Small intestine (tissue), 16 donors: ENCODE data around the gene SUCO. TPM values are rescaled to one million over a fixed set of nuclear protein-coding genes. Genes with fewer than 3 reads are reported as not detected.

Experiments
- DNase-seq, 2 donors: peaks; one replicate each; pipeline versions ENCODE4 v3.0.0 to v3.0.0-alpha.2; 2013
- FAIRE-seq: peaks from 2 replicates; lab custom pipeline; 2012; peaks lifted over from hg19 to GRCh38; lab: Jason Lieb, UNC
- H3K27ac ChIP-seq, 3 donors: one replicate each; pipeline ENCODE4 v1.5.1; 2013; ENCODE audit warnings: low read length in 2 of 3, mild to moderate bottlenecking in 2 of 3, control low read depth in 1 of 3, inconsistent platforms in 1 of 3, low read depth in 1 of 3, moderate library complexity in 1 of 3
- H3K27me3 ChIP-seq, 3 donors: one replicate each; pipeline ENCODE4 v1.6.1; 2013; ENCODE audit warnings: low read length in 3 of 3, inconsistent platforms in 1 of 3; ENCODE audit not compliant: control insufficient read depth in 3 of 3, insufficient read depth in 3 of 3
- H3K36me3 ChIP-seq, 3 donors: one replicate each; pipeline ENCODE4 v1.6.1; 2013; ENCODE audit warnings: low read length in 3 of 3, inconsistent platforms in 1 of 3, low read depth in 1 of 3, mild to moderate bottlenecking in 1 of 3, moderate library complexity in 1 of 3; ENCODE audit not compliant: control insufficient read depth in 3 of 3, insufficient read depth in 2 of 3
- H3K4me1 ChIP-seq, 3 donors: one replicate each; pipeline ENCODE4 v1.6.1; 2013; ENCODE audit warnings: low read length in 2 of 3, inconsistent platforms in 1 of 3, low read depth in 1 of 3, mild to moderate bottlenecking in 1 of 3, moderate library complexity in 1 of 3; ENCODE audit not compliant: control insufficient read depth in 3 of 3, insufficient read depth in 2 of 3
- H3K4me3 ChIP-seq, 3 donors: one replicate each; pipeline ENCODE4 v1.5.1; 2013; ENCODE audit warnings: low read length in 3 of 3, control low read depth in 1 of 3, inconsistent platforms in 1 of 3, low read depth in 1 of 3, mild to moderate bottlenecking in 1 of 3, moderate library complexity in 1 of 3
- H3K9me3 ChIP-seq, 2 donors: one replicate each; pipeline ENCODE4 v1.6.1; 2013; ENCODE audit warnings: low read depth in 1 of 2, low read length in 1 of 2; ENCODE audit not compliant: control insufficient read depth in 2 of 2, insufficient read depth in 1 of 2
- WGBS, 3 donors: extraction: QIAGEN DNeasy Blood & Tissue Kit; methylation state at CpG; one replicate each; pipeline ENCODE4 v1.1.7; 2013; 5-methylcytosine and 5-hydroxymethylcytosine counted together
- long read RNA-seq, 10 donors: transcript quantifications; one replicate each; lab custom pipeline, GENCODE V29; 2026
- polyA plus RNA-seq, 4 donors: library from polyadenylated mRNA; stranded (reverse) in 3 of 4; unstranded in 1 of 4; fragments of 200-250 nt in 3 of 4; fragments of 120-200 nt in 1 of 4; gene quantifications; one replicate each; pipeline versions ENCODE4 v1.2.1 to v1.2.3, GENCODE V29; 2013
- donor health status: healthy with polysubstance abuse.
- donor health status: control.
- donor health status: control.
- donor health status: Bipolar disorder and iron deficiency.
- donor health status: healthy.

Gene SUCO, protein sequence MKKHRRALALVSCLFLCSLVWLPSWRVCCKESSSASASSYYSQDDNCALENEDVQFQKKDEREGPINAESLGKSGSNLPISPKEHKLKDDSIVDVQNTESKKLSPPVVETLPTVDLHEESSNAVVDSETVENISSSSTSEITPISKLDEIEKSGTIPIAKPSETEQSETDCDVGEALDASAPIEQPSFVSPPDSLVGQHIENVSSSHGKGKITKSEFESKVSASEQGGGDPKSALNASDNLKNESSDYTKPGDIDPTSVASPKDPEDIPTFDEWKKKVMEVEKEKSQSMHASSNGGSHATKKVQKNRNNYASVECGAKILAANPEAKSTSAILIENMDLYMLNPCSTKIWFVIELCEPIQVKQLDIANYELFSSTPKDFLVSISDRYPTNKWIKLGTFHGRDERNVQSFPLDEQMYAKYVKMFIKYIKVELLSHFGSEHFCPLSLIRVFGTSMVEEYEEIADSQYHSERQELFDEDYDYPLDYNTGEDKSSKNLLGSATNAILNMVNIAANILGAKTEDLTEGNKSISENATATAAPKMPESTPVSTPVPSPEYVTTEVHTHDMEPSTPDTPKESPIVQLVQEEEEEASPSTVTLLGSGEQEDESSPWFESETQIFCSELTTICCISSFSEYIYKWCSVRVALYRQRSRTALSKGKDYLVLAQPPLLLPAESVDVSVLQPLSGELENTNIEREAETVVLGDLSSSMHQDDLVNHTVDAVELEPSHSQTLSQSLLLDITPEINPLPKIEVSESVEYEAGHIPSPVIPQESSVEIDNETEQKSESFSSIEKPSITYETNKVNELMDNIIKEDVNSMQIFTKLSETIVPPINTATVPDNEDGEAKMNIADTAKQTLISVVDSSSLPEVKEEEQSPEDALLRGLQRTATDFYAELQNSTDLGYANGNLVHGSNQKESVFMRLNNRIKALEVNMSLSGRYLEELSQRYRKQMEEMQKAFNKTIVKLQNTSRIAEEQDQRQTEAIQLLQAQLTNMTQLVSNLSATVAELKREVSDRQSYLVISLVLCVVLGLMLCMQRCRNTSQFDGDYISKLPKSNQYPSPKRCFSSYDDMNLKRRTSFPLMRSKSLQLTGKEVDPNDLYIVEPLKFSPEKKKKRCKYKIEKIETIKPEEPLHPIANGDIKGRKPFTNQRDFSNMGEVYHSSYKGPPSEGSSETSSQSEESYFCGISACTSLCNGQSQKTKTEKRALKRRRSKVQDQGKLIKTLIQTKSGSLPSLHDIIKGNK (N-terminal part only)
- 10 to 100 TPM; 11.4 to 46.0 (median 12.5) TPM for polyA plus RNA-seq
- long read RNA-seq, donor 1, result 0 reads
- long read RNA-seq, donor 2, result 0 reads
- long read RNA-seq, donor 3, result 0 reads
- long read RNA-seq, donor 4, result 0 reads
- long read RNA-seq, donor 5, partial matches to known transcripts, result 0 of 1 reads
- long read RNA-seq, donor 5, other reads (novel, unspliced or antisense), result 0 of 1 reads
- long read RNA-seq, donor 6, result 0 reads
- long read RNA-seq, donor 7, result 0 reads
- long read RNA-seq, donor 8, result 0 reads
- long read RNA-seq, donor 9, result 0 reads
- long read RNA-seq, donor 10, partial matches to known transcripts, result 6 of 8 reads
- long read RNA-seq, donor 10, other reads (novel, unspliced or antisense), result 0 of 8 reads

DNA sequence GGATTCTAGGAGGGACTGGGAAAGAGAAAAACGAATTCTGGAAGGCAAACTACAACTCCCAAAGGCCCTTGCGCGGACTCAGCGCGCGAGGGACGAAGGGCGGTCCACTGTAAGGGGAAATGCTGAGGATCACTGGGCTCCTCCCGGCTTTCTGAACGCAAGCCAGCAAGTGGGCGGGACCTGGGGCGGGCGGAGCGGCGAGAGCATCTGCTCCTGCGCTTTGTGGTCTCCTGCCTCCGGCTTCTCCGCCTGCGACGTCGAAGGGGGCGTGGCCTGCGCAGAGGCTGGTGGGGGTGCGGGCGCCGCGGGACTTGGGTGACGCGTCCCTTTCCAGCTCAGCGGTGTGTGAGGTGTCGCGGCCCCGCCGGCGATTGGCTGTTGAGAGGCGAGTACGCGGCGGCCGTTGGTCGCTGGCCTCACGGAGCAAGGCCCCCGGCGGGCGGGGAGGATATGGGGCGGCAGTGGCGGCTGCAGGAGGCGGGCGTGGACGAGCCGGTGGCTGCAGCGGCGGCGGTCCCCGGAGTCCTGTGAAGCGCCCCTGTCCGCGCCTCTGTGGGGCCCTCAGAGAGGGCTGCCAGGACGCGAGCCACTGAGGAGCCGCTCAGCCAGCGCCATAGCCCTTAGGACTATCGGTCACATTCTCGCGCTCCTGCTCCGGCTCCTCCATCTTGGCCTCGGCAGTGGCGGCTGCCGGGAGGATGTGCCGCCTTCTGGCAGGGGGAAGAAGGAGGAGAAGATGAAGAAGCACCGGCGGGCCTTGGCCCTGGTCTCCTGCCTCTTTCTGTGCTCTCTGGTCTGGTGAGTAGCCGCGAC, at the start of gene SUCO:
SUCO (plus strand) TSS at position 451 of the 813 bp plus-strand sequence; CDS start at position 737, 286 bp downstream.
- peak within 1 kb of the TSS; percentile 82 to 99 (median 96) for H3K4me3 ChIP-seq
- H3K9me3 ChIP-seq, result no peaks in the 10 kb centered on the region
- DNase-seq (peak; percentile 99 to 100), FAIRE-seq (no peak)
- peaks cover 2 to 3% (median 2%) of the 10 kb centered on the region in 3 donors for H3K4me1 ChIP-seq
- H3K27me3 ChIP-seq, result no peaks in the 10 kb centered on the region
- WGBS, 3 donors, result 0% methylated on average over 64 to 74 of the region's 74 CpGs
- peak within 1 kb of the TSS; percentile 99 to 100 (median 100) for H3K27ac ChIP-seq
- no peaks in the 10 kb centered on the region for H3K36me3 ChIP-seq

DNA sequence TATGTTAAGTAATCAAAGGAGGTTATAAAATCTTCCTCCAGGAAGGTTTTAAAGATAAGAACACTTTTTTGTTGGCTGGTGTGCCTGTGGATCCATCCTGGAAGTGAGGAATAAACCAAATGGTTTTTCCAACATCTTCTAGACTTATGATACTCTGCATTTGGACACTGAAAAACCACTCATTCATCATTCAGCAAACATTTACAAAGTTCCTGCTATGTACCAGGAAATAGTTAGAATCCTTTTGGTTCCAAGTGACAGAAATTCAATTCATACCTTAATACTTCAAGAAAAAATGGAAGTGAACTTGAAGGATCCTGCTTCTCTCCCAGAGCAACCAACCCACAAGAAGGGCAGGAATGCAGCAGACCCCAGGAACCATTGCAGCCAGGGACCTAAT, 49.5 kb upstream of the SUCO start:
- Histone ChIP-seq H3K27me3 (no peaks in the 10 kb centered on the region), H3K36me3 (no peaks in the 10 kb centered on the region), H3K4me3 (no peak overlapping the region), H3K4me1 (peaks cover 0 to 4% (median 0%) of the 10 kb centered on the region in 3 donors), H3K27ac (no peak overlapping the region), H3K9me3 (no peaks in the 10 kb centered on the region)
- FAIRE-seq (no peak), DNase-seq (no peak)

DNA sequence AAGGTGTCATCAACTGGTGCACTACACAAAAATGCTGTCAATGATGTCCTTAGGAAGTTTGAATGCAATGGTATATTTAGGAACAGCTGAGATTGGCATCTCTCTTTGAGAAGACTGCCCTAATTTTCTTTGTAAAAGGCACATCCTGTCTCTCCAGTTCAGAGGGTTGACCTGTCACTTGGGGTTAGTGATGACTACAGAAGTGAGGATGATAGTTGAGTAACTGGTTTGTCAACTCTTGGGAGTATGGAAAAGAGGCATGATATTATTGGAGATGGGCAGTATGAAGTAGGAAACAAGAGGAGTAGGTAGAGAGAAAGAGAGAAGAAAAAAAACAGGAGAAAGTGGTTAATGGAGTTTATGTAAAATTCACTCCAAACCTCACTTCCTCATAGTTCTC, 48.7 kb upstream of the SUCO start:
- Histone ChIP-seq H3K36me3 (no peaks in the 10 kb centered on the region), H3K27me3 (no peaks in the 10 kb centered on the region), H3K27ac (no peak overlapping the region), H3K4me3 (no peak overlapping the region), H3K9me3 (no peaks in the 10 kb centered on the region), H3K4me1 (peaks cover 0 to 4% (median 0%) of the 10 kb centered on the region in 3 donors)
- DNase-seq (no peak), FAIRE-seq (no peak)

- Histone ChIP-seq H3K36me3 (no peaks in the 10 kb centered on the region), H3K4me1 (peaks cover 0 to 4% (median 0%) of the 10 kb centered on the region in 3 donors), H3K4me3 (no peak overlapping the region), H3K27ac (no peak overlapping the region), H3K9me3 (no peaks in the 10 kb centered on the region), H3K27me3 (no peaks in the 10 kb centered on the region)
- FAIRE-seq, result no peak
- 63 to 68% (median 68%) methylated on average over 5 of the region's 5 CpGs for WGBS, 3 donors
- DNase-seq, result no peak
Observed at GRCh38 chr1:172485626-172486025, 47.3 kb upstream of the SUCO start.

DNA sequence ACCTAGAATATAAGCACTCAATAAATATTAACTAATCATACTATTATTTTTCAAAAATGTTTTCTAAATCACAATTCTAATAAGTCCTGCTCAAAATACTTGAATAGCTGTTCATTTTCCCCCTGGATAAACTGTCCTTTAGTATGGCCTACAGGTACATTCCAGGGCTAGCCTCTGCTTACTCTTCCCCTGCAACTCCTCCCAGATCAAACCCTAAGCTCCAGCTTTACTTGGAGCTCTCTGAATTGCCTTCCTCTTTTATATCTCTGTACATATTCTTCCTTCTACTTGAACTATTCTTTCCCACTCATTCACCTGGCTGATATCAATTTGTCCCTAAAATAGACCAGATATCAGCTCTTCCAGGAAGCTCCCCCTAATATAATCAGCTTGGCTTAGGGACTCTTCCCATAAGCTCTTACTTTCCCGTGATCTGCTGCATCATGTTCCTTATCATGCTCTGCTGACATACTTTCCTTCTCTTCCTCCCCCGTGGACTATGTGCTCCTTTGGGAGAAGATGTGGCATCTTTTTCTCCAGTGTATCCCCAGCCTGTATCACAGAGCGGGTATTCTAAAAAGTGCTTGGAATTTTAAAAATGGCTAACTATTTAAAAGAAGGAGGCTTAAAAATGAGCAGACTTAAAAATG, 46.0 kb upstream of the SUCO start:
- H3K27me3 ChIP-seq, result no peaks in the 10 kb centered on the region
- peak overlapping the region in 1 of 3 donors; percentile 2 for H3K27ac ChIP-seq
- no peaks in the 10 kb centered on the region for H3K36me3 ChIP-seq
- H3K4me1 ChIP-seq, result peaks cover 0 to under 1% (median 0%) of the 10 kb centered on the region in 3 donors
- WGBS, 3 donors, result 59 to 72% (median 69%) methylated on average over 3 of the region's 3 CpGs
- no peak for FAIRE-seq
- no peaks in the 10 kb centered on the region for H3K9me3 ChIP-seq
- no peak for DNase-seq
- H3K4me3 ChIP-seq, result no peak overlapping the region

DNA sequence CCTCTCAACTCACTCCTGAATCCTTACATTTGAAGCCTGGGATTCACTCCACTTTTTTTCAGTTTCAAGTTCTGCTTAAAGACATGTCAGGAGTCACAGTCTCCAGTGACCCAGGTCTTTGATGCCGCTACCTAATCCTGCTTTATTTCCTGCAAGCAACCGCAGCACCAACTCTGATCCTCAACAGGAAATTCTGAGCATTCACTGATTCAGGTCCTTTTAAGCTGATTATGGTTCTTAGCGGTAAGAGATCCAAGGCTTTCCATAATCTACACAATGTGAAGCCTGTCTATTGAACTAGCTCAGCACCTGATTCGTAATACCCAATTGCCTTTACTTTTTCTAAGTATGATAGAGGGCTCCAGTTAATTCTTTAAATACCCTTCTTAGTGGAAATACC, 45.4 kb upstream of the SUCO start:
- 71 to 86% (median 77%) methylated on average over 4 of the region's 4 CpGs for WGBS, 3 donors
- H3K9me3 ChIP-seq, result no peaks in the 10 kb centered on the region
- H3K36me3 ChIP-seq, result no peaks in the 10 kb centered on the region
- H3K4me1 ChIP-seq, result no peaks in the 10 kb centered on the region
- FAIRE-seq, result no peak
- H3K4me3 ChIP-seq, result no peak overlapping the region
- no peak for DNase-seq
- H3K27ac ChIP-seq, result no peak overlapping the region
- H3K27me3 ChIP-seq, result no peaks in the 10 kb centered on the region

DNA sequence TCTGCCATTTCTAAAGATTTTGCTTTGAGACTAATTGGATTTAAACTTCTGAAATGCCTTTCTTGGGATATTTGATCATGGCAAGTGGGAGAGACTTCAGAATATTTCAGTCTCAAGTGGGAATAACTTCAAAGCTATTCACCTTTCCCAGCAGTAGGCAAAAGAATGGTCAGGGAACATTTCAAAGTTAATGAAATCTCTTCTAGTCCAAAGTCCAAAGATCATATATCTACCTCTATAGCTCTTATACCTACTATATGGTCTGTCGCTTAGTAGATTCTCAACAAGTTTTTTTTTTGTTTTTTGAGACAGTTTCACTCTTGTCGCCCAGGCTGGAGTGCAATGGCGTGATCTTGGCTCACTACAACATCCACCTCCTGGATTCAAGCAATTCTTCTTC, 44.6 kb upstream of the SUCO start:
- no peaks in the 10 kb centered on the region for H3K9me3 ChIP-seq
- FAIRE-seq (no peak), DNase-seq (peak; percentile 37 to 52)
- no peaks in the 10 kb centered on the region for H3K27me3 ChIP-seq
- no peaks in the 10 kb centered on the region for H3K4me1 ChIP-seq
- H3K4me3 ChIP-seq, result no peak overlapping the region
- H3K36me3 ChIP-seq, result no peaks in the 10 kb centered on the region
- H3K27ac ChIP-seq, result no peak overlapping the region
- WGBS, 3 donors, result 80 to 91% (median 87%) methylated on average over 3 of the region's 3 CpGs
